ENCODE measurements around the gene RABEP1. TPM values are rescaled to one million over a fixed set of nuclear protein-coding genes. Genes with fewer than 3 reads are reported as not detected.

Gene RABEP1
- total and polyA plus RNA-seq, 9 of the 15 experiments (the other 6 are each of a cell fraction or from before 2014, with no cell fraction given), result 8.2 to 38.9 (median 30.3) TPM

- peak; percentile 62 for TF ChIP-seq MGA (IDR thresholded peaks at IDR 0.05)
- no peak for TF ChIP-seq CEBPG (CRISPR knock-in tag; IDR thresholded peaks at IDR 0.05)
- TF ChIP-seq CEBPG (tag; conservative IDR thresholded peaks at IDR 0.05 in 1 of 2, IDR thresholded peaks at IDR 0.05 in 1 of 2), result no peak
- TF ChIP-seq CHCHD3 (CRISPR knock-in tag; IDR thresholded peaks at IDR 0.05), result no peak
- no peak for TF ChIP-seq DMBX1 (CRISPR knock-in tag; IDR thresholded peaks at IDR 0.05; ENCODE audit: borderline replicate concordance)
- TF ChIP-seq KDM5B (IDR thresholded peaks at IDR 0.05; ENCODE audit: insufficient replicate concordance, low read depth, low read length), result peak; percentile 62
- TF ChIP-seq ZNF639 (CRISPR knock-in tag; conservative IDR thresholded peaks at IDR 0.05 in 1 of 2, IDR thresholded peaks at IDR 0.05 in 1 of 2), result peak in 1 of 2 experiments; percentile 55; a peak in 1 of 4 replicates
- TF ChIP-seq VEZF1 (CRISPR knock-in tag; IDR thresholded peaks at IDR 0.05), result 0 out of 2 replicates have a peak, but pooled peaks have one; percentile 1
- no peak for TF ChIP-seq ZFP1 (CRISPR knock-in tag; IDR thresholded peaks at IDR 0.05)
- TF ChIP-seq HMGN3 (IDR thresholded peaks at IDR 0.05; ENCODE audit: borderline replicate concordance, extremely low read depth, insufficient read length, low read depth, low read length), result peak; percentile 30
- no peak for TF ChIP-seq CAMTA2 (CRISPR knock-in tag; conservative IDR thresholded peaks at IDR 0.05)
- no peak for TF ChIP-seq NFRKB (IDR thresholded peaks at IDR 0.05; ENCODE audit: low read depth)
Observed at GRCh38 chr17:5419959-5420653, 138.0 kb downstream of the RABEP1 start, which contains the start of gene RPAIN (continued).

Data from K562 (cell line).